Mesenchymal stem cell (in vitro differentiated cells and primary cell): ENCODE results near the gene GUCD1.
"Not testable (repeated sequence)": the region's sequence is repeated elsewhere in the genome, so short reads cannot be mapped to it uniquely, and the experiment has no call there.

ENCODE experiments used
- DNase-seq: peaks from one replicate; pipeline ENCODE4 v3.0.0-alpha.2; 2013
- H2AFZ ChIP-seq: one replicate; pipeline ENCODE4 v1.6.1; 2013; ENCODE audit warnings: low read depth, mild to moderate bottlenecking, control low read depth, inconsistent platforms, low read length, moderate library complexity
- H2AK5ac ChIP-seq: 2 replicates; pipeline ENCODE4 v1.6.1; 2013; ENCODE audit warnings: low read length, moderate library complexity, mild to moderate bottlenecking, inconsistent platforms; ENCODE audit not compliant: severe bottlenecking
- H2BK120ac ChIP-seq: one replicate; pipeline ENCODE4 v1.6.1; 2013; ENCODE audit warnings: low read depth, mild to moderate bottlenecking, inconsistent platforms, low read length, moderate library complexity
- H2BK12ac ChIP-seq, 2 experiments: one replicate each; pipeline ENCODE4 v1.6.1; 2013; ENCODE audit warnings: inconsistent platforms in 2 of 2, low read length in 2 of 2, mild to moderate bottlenecking in 2 of 2, moderate library complexity in 2 of 2, control low read depth in 1 of 2
- H2BK15ac ChIP-seq: one replicate; pipeline ENCODE4 v1.6.1; 2013; ENCODE audit warnings: mild to moderate bottlenecking, low read depth, inconsistent platforms; ENCODE audit not compliant: poor library complexity, severe bottlenecking
- H2BK5ac ChIP-seq: 2 replicates; pipeline ENCODE4 v1.6.1; 2013; ENCODE audit warnings: low read depth, mild to moderate bottlenecking, low read length, control low read depth, inconsistent platforms; ENCODE audit not compliant: poor library complexity, severe bottlenecking
- H3K14ac ChIP-seq, 2 experiments: one replicate each; pipeline ENCODE4 v1.6.1; 2013; ENCODE audit warnings: inconsistent platforms in 2 of 2, low read length in 2 of 2, control low read depth in 1 of 2, mild to moderate bottlenecking in 1 of 2, moderate library complexity in 1 of 2
- H3K18ac ChIP-seq, 2 experiments: one replicate each; pipeline ENCODE4 v1.6.1; 2013; ENCODE audit warnings: inconsistent platforms in 2 of 2, low read length in 2 of 2, control low read depth in 1 of 2, low read depth in 1 of 2, mild to moderate bottlenecking in 1 of 2
- H3K23ac ChIP-seq, 2 experiments: one replicate each; pipeline ENCODE4 v1.6.1; 2013; ENCODE audit warnings: inconsistent platforms in 2 of 2, low read length in 2 of 2, mild to moderate bottlenecking in 2 of 2, moderate library complexity in 2 of 2, control low read depth in 1 of 2
- H3K27ac ChIP-seq: 2 replicates; pipeline ENCODE4 v1.5.1; 2013; ENCODE audit warnings: mild to moderate bottlenecking, moderate library complexity, low read length, control low read depth, inconsistent platforms; ENCODE audit not compliant: poor library complexity, severe bottlenecking
- H3K27me3 ChIP-seq, 2 experiments: 2 replicates each; pipeline versions ENCODE4 v1.6.1 to v1.7.0; 2013; ENCODE audit warnings: low read length in 2 of 2, mild to moderate bottlenecking in 2 of 2, moderate library complexity in 2 of 2, control low read depth in 1 of 2, inconsistent platforms in 1 of 2; ENCODE audit not compliant: control insufficient read depth in 1 of 2, insufficient read depth in 1 of 2
- H3K36me3 ChIP-seq, 2 experiments: 2 replicates each; pipeline versions ENCODE4 v1.6.1 to v1.7.0; 2013; ENCODE audit warnings: low read length in 2 of 2, control low read depth in 1 of 2, inconsistent platforms in 1 of 2, low read depth in 1 of 2, mild to moderate bottlenecking in 1 of 2; ENCODE audit not compliant: insufficient read depth in 2 of 2, control insufficient read depth in 1 of 2
- H3K4ac ChIP-seq, 2 experiments: one replicate each; pipeline ENCODE4 v1.6.1; 2013; ENCODE audit warnings: inconsistent platforms in 2 of 2, low read length in 2 of 2, mild to moderate bottlenecking in 2 of 2, moderate library complexity in 2 of 2, control low read depth in 1 of 2, low read depth in 1 of 2
- H3K4me1 ChIP-seq: 2 replicates; pipeline ENCODE4 v1.6.1; 2013; ENCODE audit warnings: low read depth, low read length, control low read depth; ENCODE audit not compliant: control insufficient read depth, insufficient read depth
- H3K4me2 ChIP-seq: 2 replicates; pipeline ENCODE4 v1.6.1; 2013; ENCODE audit warnings: low read length, mild to moderate bottlenecking, inconsistent platforms; ENCODE audit not compliant: poor library complexity, severe bottlenecking
- H3K4me3 ChIP-seq, 2 experiments: 2 replicates each; pipeline versions ENCODE4 v1.5.1 to v1.7.0; 2013; ENCODE audit warnings: low read length in 2 of 2, mild to moderate bottlenecking in 2 of 2, control low read depth in 1 of 2, low read depth in 1 of 2; ENCODE audit not compliant: insufficient read depth in 1 of 2
- H3K79me1 ChIP-seq: replicated peaks from 2 replicates; pipeline ENCODE4 v1.6.1; 2013; ENCODE audit warnings: mild to moderate bottlenecking, control low read depth, low read length, inconsistent platforms; ENCODE audit not compliant: poor library complexity, severe bottlenecking
- H3K9ac ChIP-seq: 2 replicates; pipeline ENCODE4 v1.7.0; 2013; ENCODE audit warnings: mild to moderate bottlenecking, low read length, moderate library complexity
- H3K9me3 ChIP-seq: 2 replicates; pipeline ENCODE4 v1.7.0; 2013; ENCODE audit warnings: mild to moderate bottlenecking, low read length; ENCODE audit not compliant: control insufficient read depth
- H4K8ac ChIP-seq: one replicate; pipeline ENCODE4 v1.6.1; 2013; ENCODE audit warnings: inconsistent platforms, mild to moderate bottlenecking, low read length, moderate library complexity
- H4K91ac ChIP-seq: one replicate; pipeline ENCODE4 v1.6.1; 2013; ENCODE audit warnings: mild to moderate bottlenecking, low read length, inconsistent platforms
- WGBS: methylation state at CpG from one replicate; pipeline ENCODE4 v1.1.7; 2013; ENCODE audit warnings: mixed read lengths; 5-methylcytosine and 5-hydroxymethylcytosine counted together

The GUCD1 gene

GRCh38 chr22:24597076-24597475 lies 42.1 kb upstream of the GUCD1 start:
- not testable (repeated sequence) for H3K36me3 ChIP-seq, H2BK5ac ChIP-seq, H3K23ac ChIP-seq, H3K4me2 ChIP-seq, H3K27me3 ChIP-seq, H3K9ac ChIP-seq, H2AFZ ChIP-seq, H2AK5ac ChIP-seq, H3K14ac ChIP-seq, H2BK15ac ChIP-seq, H3K79me1 ChIP-seq, H2BK120ac ChIP-seq, H4K8ac ChIP-seq, H3K27ac ChIP-seq, H3K18ac ChIP-seq, H4K91ac ChIP-seq, H3K9me3 ChIP-seq, DNase-seq, H2BK12ac ChIP-seq, H3K4ac ChIP-seq, H3K4me3 ChIP-seq
- 85% methylated on average over 9 of the region's 9 CpGs for WGBS
- peaks cover 42% of the 10 kb centered on the region for H3K4me1 ChIP-seq

DNA sequence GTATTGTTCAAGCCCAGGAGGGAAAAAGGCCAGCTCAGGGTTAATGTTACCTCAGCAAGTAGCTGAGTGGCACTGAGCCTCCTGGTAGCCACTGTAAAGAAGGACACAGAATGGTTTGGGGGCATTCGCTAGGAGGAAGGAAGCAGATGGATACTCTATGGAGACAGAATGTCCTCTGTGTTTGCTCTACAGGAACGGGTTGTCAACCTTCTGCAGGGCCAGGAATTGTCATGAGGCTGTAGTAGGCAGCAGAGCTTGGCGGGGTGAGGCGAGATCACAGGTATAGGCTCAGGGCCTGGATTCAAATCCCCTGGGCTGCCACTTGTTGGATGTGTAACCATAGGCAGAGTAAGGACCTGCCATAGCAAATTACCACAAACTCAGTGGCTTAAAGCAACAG lies 40.9 kb upstream of the GUCD1 start:
- H4K91ac ChIP-seq = no peak overlapping the region
- no peaks in the 10 kb centered on the region for H3K27me3 ChIP-seq
- WGBS = 94% methylated on average over 4 of the region's 4 CpGs
- no peak overlapping the region for H3K4ac ChIP-seq
- H4K8ac ChIP-seq = no peak overlapping the region
- H3K27ac ChIP-seq = no peak overlapping the region
- H3K14ac ChIP-seq = no peak overlapping the region
- H3K9me3 ChIP-seq = no peaks in the 10 kb centered on the region
- H3K36me3 ChIP-seq = no peaks in the 10 kb centered on the region
- H3K18ac ChIP-seq = no peak overlapping the region
- H3K23ac ChIP-seq = no peak overlapping the region
- no peak overlapping the region for H3K4me3 ChIP-seq
- peak overlapping the region in 1 of 2 experiments; percentile 63 for H2BK12ac ChIP-seq
- DNase-seq = no peak
- H2AFZ ChIP-seq = no peak overlapping the region
- H3K4me2 ChIP-seq = no peak overlapping the region
- no peaks in the 10 kb centered on the region for H3K79me1 ChIP-seq
- H2BK15ac ChIP-seq = no peak overlapping the region
- H2AK5ac ChIP-seq = no peak overlapping the region
- H3K4me1 ChIP-seq = peaks cover 36% of the 10 kb centered on the region
- no peak overlapping the region for H2BK120ac ChIP-seq
- no peak overlapping the region for H3K9ac ChIP-seq
- no peak overlapping the region for H2BK5ac ChIP-seq

GRCh38 chr22:24595228-24595627 lies 40.3 kb upstream of the GUCD1 start:
- Histone ChIP-seq H2BK15ac (no peak overlapping the region), H3K4me1 (peaks cover 31% of the 10 kb centered on the region), H3K4ac (no peak overlapping the region), H3K23ac (no peak overlapping the region), H3K79me1 (peaks cover 2% of the 10 kb centered on the region), H2AK5ac (peak overlapping the region; percentile 15), H3K9me3 (no peaks in the 10 kb centered on the region), H3K27ac (no peak overlapping the region), H4K91ac (no peak overlapping the region), H3K9ac (no peak overlapping the region), H3K18ac (peak overlapping the region in 1 of 2 experiments; percentile 50), H3K27me3 (no peaks in the 10 kb centered on the region), H3K4me2 (no peak overlapping the region), H2BK5ac (no peak overlapping the region), H4K8ac (no peak overlapping the region), H2AFZ (no peak overlapping the region), H3K36me3 (no peaks in the 10 kb centered on the region), H2BK120ac (no peak overlapping the region), H3K4me3 (no peak overlapping the region), H3K14ac (peak overlapping the region in 1 of 2 experiments; percentile 10), H2BK12ac (no peak overlapping the region)
- WGBS = 95% methylated on average over 6 of the region's 6 CpGs
- DNase-seq = no peak

GRCh38 chr22:24594569-24595120 lies 39.7 kb upstream of the GUCD1 start:
- WGBS = 85% methylated on average over 5 of the region's 7 CpGs
- peak overlapping the region; percentile 71 for H2BK15ac ChIP-seq

More at GRCh38 chr22:24594569-24595120, 39.7 kb upstream of the GUCD1 start:
- Histone ChIP-seq H2AK5ac (peak overlapping the region; percentile 5), H3K9me3 (no peaks in the 10 kb centered on the region), H2AFZ (no peak overlapping the region), H4K8ac (peak overlapping the region; percentile 83), H2BK5ac (no peak overlapping the region), H3K14ac (no peak overlapping the region), H3K23ac (no peak overlapping the region), H2BK120ac (no peak overlapping the region), H3K4ac (no peak overlapping the region), H3K27me3 (no peaks in the 10 kb centered on the region), H3K36me3 (peaks cover 0 to 3% of the 10 kb centered on the region in 2 experiments), H3K4me1 (peaks cover 27% of the 10 kb centered on the region), H3K9ac (no peak overlapping the region), H3K18ac (no peak overlapping the region), H4K91ac (peak overlapping the region; percentile 63), H3K27ac (no peak overlapping the region), H3K4me3 (no peak overlapping the region), H2BK12ac (peak overlapping the region; percentile 23 to 45), H3K4me2 (no peak overlapping the region), H3K79me1 (peaks cover 2% of the 10 kb centered on the region)
- no peak for DNase-seq
